Left colon (tissue), 2 donors: ENCODE data around the gene HS1BP3. TPM values are rescaled to one million over a fixed set of nuclear protein-coding genes. Genes with fewer than 3 reads are reported as not detected.
A peak's percentile ranks its signal among the peaks of the same experiment; 100 is the strongest.

Experiments used
- ATAC-seq: fragments of 200-7000 bp; cut with Tn5 transposase; one replicate; pipeline ENCODE4 v1.9.1; 2020; ENCODE audit warnings: mild to moderate bottlenecking, moderate library complexity
- DNase-seq, 2 donors: peaks; one replicate each; pipeline ENCODE4 v3.0.0-alpha.2; 2020
- intact Hi-C, 2 donors: fragments of 100-400 bp; cut with DNase I in 1 of 2; cut with micrococcal nuclease in 1 of 2; formaldehyde crosslinking; loops; one replicate each; pipeline versions ENCODE4 v1.11.2 to v1.14.0; 2022; cut with DNase I, micrococcal nuclease
- total RNA-seq, 2 donors: library from RNA; stranded (reverse); fragmentation: NEBNext Ultra II Directional; extraction: Animal tissue kit (Norgen Biotek cat#: 25700); gene quantifications; one replicate each; pipeline ENCODE4 v1.2.1, GENCODE V29; 2021
- donor health status: DM: no; HTN: no; CAD: no.
- donor health status: DM: yes; HTN: yes; CAD: no.

Gene HS1BP3
- total RNA-seq, 2 donors from 2014 or later, result 26.9 to 33.5 TPM

GRCh38 chr2:20652673-20653575 is 2.0 kb upstream of the HS1BP3 start:
- ATAC-seq, result no peak
- intact Hi-C loops, result no loop called here
- no peak for DNase-seq

DNA sequence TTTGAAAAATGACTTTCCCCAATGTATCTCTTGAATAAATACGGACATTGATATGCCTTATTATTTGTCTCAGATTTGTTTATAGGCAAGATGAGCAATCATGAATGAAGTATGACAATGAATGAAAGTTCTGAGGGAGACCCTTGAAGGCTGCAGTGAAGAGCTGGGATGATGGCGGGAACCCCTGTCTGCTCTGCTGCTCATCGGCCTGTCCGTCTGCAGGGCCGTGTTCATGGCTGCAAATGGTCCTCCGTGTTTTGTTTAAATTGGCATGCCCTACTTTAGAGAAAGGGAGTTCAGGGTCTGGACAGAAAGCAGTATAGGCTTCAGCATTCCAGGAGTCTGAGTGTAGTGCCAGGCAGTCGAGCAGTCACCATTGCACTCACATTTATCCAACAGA is 1.2 kb upstream of the HS1BP3 start:
- no peak for DNase-seq
- ATAC-seq, result no peak
- intact Hi-C loops, result no loop called here

GRCh38 chr2:20651731-20652099 is 817 bp upstream of the HS1BP3 start:
- intact Hi-C loops, result no loop called here
- ATAC-seq, result no peak

DNA sequence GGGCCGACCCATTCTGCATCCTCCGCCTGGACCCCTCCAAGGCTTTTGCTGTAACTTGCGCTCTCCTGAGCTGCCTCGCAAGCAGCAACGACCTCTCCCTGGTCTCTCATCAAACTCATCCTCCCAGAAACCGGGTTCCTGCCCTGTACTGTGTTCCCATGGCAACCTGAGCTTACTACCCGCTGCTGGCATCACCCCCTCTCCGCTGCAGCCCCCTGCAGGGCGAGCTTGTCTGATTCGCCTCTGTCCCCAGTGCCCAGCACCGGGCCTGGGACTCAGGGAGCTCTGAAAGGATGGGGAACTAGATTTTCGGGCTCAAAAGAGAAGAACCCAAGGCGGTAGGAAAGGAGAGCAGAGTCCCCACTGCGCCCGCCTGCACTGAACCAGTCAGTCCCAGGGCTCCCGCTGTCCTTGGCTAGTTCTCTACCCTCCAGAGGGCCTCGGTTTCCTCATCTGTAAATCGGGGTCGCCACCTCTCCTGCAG is 463 bp downstream of the HS1BP3 start:
- ATAC-seq (peak; percentile 34), DNase-seq (peak; percentile 39 to 43)
- intact Hi-C loops, result no loop called here

More at GRCh38 chr2:20651731-20652099, 817 bp upstream of the HS1BP3 start:
- no peak for DNase-seq

DNA sequence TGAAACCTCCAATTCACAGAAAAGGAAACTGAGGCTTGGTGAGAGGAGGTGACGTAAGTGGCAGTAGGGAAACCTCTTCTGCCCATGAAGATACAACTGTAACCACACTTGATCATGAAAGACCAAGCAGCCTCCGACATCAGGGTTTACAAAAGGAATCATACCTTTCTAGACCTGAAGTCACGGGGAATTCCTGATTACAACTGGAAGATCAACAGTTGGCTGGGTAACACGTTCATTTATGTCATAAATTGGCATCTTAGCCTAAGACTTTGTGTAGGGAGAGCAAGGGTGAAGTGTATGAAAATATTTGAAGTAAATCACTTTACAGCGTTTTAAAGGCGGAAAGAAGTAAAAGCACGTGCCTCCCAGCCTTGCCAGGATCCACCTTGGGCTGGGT is 922 bp downstream of the HS1BP3 start:
- intact Hi-C loops, result loop anchor here in 1 of 2 donors (10.0 kb wide), 1 partner anchor 205 kb away; the partner anchor contains the start of gene RHOB
- no peak for DNase-seq
- no peak for ATAC-seq

DNA sequence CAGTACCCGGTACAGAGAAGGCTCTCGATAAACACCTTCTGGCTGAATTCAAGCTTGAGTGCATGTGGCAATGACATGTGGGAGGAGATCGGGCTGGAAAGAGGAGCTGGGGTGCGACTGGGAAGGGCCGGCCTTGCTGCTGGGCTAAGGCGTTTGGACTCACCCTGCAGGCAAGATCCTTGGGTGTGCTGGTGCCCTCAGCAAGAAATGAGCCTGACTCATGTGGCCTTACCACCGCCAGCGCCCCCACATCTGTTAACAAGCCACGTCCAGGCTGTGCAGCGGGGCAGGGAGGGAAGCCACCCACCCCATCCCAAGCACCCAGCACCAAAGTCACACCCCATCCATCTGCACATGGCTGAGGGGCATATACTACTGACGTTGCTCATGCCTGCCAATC is 1.3 kb downstream of the HS1BP3 start:
- intact Hi-C loops, result loop anchor here in 1 of 2 donors (10.0 kb wide), 1 partner anchor 205 kb away; the partner anchor contains the start of gene RHOB
- no peak for ATAC-seq
- no peak for DNase-seq

GRCh38 chr2:20648831-20649230 is 2.1 kb downstream of the HS1BP3 start:
- DNase-seq, result no peak
- intact Hi-C loops, result loop anchor here in 1 of 2 donors (10.0 kb wide), 1 partner anchor 204 kb away; the partner anchor contains the start of gene RHOB
- no peak for ATAC-seq

DNA sequence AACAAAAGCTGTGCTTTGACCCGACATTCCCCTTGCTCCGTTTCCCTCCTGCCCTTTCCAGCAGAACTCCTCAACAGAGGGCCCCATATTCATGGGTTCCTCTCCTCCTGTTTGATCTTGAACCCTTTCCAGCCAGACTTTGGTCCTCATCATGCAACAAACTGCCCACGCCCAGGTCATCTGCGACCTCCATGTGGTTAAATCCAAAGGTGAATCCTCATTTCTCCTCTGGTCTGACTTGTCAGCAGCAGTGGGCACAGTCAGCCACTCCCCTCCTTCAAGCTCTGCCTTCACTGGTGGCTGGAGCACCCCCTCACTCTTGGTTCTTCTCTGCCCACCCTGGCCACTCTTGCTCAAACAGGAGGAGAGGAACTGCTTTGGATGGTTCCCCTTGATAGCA is 2.7 kb downstream of the HS1BP3 start:
- DNase-seq (no peak), ATAC-seq (no peak)
- intact Hi-C loops, result loop anchor here in 1 of 2 donors (10.0 kb wide), 1 partner anchor 203 kb away; the partner anchor contains the start of gene RHOB

GRCh38 chr2:20647738-20648137 is 3.2 kb downstream of the HS1BP3 start:
- DNase-seq (no peak), ATAC-seq (no peak)
- intact Hi-C loops, result loop anchor here in 1 of 2 donors (10.0 kb wide), 1 partner anchor 203 kb away; the partner anchor contains the start of gene RHOB

DNA sequence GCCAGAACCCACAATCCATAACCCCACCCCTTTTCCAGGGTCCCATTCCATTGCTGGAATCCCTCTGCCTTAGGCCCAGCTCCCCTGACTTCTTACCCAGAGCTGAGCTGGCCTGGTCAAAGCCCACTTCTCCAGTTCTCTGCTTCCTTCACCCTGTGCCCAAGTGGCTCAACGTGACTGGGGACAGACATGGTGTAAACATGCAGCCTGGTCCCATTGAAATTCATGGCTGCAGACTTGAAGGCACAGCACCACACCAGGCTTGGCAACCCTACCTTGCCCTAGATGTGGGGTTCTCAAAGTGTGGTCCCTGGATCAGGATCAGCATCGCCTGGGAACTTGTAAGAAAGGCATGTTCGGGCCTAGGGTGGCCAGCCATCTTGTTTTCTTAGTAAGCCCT is 3.7 kb downstream of the HS1BP3 start:
- intact Hi-C loops, result loop anchor here in 1 of 2 donors (10.0 kb wide), 1 partner anchor 202 kb away; the partner anchor contains the start of gene RHOB
- DNase-seq, result no peak
- ATAC-seq, result no peak

DNA sequence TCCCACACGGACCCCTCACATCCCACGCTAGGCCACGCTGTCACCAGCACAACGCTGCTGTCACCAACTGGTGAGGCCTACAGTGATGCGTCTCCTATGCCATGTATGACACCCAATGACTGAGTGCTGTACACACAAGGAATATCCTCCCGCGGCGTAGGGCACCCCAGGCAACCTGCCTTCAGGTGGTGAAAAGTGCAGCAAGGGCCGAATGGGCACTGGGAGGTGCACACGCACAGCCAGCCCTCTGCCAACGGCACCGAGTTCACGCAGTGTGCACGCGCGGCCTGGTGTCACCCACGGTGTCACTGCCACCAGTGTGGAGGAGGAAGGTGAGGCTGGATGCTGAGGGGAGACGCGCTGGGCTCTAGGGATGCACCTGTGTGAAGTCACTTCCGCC is 4.5 kb downstream of the HS1BP3 start:
- intact Hi-C loops, result loop anchor here in 1 of 2 donors (10.0 kb wide), 1 partner anchor 202 kb away; the partner anchor contains the start of gene RHOB
- DNase-seq, result no peak
- no peak for ATAC-seq

DNA sequence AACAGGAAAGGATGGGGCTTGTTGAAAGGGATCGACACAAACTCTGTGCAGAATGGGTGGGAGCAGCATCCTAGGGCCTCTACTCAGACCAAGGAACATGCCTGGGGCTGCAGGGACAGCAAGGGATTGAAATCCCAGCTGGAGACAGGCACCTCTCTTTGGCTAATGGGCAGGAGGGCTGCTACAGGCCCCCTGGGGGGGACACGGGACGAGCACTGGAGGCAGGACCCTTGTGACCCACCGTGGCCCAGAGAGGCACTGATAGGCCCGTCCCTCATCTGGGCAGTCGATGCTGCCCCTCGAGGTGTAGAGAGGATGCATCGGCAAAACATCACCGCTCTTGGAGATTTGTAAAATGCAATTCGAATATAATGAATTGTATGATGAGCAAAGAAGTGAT is 5.1 kb downstream of the HS1BP3 start:
- DNase-seq, result no peak
- intact Hi-C loops, result loop anchor here in 1 of 2 donors (10.0 kb wide), 1 partner anchor 201 kb away; the partner anchor contains the start of gene RHOB
- no peak for ATAC-seq

- DNase-seq (no peak), ATAC-seq (no peak)
- intact Hi-C loops, result loop anchor here in 1 of 2 donors (10.0 kb wide), 1 partner anchor 200 kb away; the partner anchor contains the start of gene RHOB
Observed at GRCh38 chr2:20645301-20645701, 5.6 kb downstream of the HS1BP3 start.

GRCh38 chr2:20643826-20644225 is 7.1 kb downstream of the HS1BP3 start:
- ATAC-seq (no peak), DNase-seq (no peak)
- intact Hi-C loops, result loop anchor here in 1 of 2 donors (10.0 kb wide), 1 partner anchor 199 kb away; the partner anchor contains the start of gene RHOB

DNA sequence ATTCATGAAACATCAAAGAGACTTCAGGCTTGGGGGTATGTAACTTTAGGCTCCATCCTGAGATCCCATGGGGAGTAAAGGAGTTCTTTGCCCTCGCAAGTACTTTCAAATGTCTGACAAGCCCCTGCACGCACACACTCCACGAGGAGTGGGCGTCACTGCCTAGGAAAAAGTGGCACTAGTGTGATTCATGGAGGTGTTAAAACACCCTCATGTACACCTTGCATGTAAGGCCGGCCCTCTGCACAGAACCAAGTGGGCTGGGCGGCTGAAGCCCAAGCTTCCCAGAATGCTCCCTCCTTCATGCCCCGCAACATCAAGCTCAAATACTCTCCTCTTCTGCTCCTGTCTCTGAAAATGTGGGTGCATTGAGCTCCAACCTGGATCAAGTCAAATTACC is 7.8 kb downstream of the HS1BP3 start:
- intact Hi-C loops, result loop anchor here in 1 of 2 donors (10.0 kb wide), 1 partner anchor 198 kb away; the partner anchor contains the start of gene RHOB
- no peak for DNase-seq
- ATAC-seq, result no peak

GRCh38 chr2:20642055-20642971 is 8.6 kb downstream of the HS1BP3 start:
- ATAC-seq, result peak; percentile 93
- intact Hi-C loops, result loop anchor here in 1 of 2 donors (10.0 kb wide), 1 partner anchor 198 kb away; the partner anchor contains the start of gene RHOB
- peak; percentile 54 to 80 for DNase-seq

DNA sequence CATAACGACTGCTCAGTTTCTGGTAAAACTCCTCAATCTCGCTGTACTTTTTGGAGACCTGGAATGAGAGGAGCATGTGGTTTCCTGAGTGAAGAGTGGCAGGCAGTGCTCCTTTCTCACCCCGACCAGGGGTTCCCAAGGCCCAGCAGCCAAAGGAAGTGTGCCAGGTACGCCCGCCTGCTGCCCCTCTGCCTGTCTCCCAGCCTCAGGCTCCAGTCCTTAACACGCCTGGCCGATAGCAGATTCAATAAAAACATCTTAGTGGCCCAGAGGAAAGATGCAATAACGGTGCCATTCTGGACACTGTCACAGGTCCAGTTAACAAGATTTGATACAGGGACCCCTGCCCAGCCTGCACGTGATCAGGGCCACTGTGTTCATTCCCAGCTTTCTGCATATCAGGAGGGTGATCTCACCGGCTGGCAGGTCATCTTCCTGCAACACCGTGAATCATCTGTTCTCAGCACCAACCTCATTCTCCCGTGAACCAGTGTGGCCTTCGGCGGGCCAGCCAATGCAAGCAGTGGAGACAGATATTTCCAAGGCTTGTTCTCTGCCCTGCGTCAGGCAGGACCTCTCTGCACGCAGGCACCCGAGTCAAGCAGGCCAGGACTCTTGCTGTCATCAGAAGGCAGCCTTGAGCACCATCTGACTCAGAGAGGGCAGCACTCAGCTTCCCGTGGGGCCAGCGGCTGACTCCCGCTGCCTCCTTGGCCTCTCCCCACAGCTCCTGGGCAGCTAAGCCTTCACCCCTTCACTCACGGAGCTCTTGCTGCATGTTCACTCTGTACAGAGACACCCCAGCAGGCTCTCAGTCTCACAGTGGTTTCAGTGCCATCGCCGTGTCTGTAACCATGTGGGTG is 9.5 kb downstream of the HS1BP3 start:
- DNase-seq, result peak in 1 of 2 donors; percentile 57
- ATAC-seq, result peak; percentile 4
- intact Hi-C loops, result loop anchor here in 1 of 2 donors (10.0 kb wide), 1 partner anchor 197 kb away; the partner anchor contains the start of gene RHOB
